Astrocyte of the spinal cord (primary cell): ENCODE results near the gene AOPEP.

Experiments
- DNase-seq: peaks from one replicate; pipeline ENCODE4 v3.0.0; 2011; ENCODE audit warnings: low read depth, low spot score
- H3K4me3 ChIP-seq: 2 replicates; pipeline ENCODE4 v1.5.1; 2011; ENCODE audit warnings: low read depth, mild to moderate bottlenecking, low read length, moderate library complexity
- CTCF ChIP-seq: IDR thresholded peaks from 2 replicates; pipeline ENCODE4 v1.5.1; 2012; ENCODE audit warnings: low read depth, mild to moderate bottlenecking, low read length, inconsistent platforms
- in situ Hi-C: cut with HindIII; loops from 2 replicates; pipeline ENCODE4 v1.10.0; 2017; ENCODE audit warnings: low sequenced_read_pairs

The AOPEP gene

DNA sequence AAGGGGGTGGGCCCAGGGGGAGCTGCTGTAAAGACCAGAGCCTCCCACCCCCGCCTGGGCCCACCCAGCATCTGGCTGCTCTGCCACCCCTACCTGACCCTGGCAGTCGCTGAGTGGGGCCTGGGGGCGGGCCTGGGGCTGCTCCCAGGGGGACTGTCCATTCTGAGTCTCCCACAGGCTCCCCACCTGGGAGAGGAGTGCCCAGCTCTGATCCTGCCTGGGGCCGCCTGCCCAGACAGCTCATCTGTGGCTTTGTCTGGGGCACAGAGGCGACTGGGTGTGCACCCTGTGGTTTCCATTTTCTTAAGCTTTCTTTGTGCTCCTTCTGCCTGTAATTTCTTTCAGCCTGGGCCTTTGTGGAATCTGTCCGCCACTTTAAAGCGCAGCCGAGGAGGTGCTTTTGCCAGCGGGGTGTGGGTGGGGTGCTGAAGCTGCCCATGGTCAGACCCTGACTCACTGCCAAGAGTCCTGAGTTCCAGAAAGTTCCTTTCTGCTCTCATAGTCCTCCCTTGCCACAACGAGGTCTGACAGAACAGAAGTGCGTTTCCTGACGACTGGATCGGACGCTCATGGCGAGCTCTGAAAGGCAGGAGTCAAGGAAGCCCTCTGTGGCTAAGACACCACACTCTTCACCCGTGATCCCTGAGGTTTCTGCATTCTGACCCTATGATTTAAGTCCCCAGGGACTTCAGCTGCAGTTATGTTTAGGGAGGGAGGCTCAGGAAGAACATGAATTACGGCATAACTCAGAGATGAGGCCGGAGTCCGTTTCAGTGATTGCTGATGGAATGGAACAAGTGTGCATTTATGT is 366.0 kb downstream of the AOPEP start:
- peak; percentile 99 for DNase-seq
- in situ Hi-C loops: no loop called here
- no peak for TF ChIP-seq CTCF
- no peak overlapping the region for H3K4me3 ChIP-seq

DNA sequence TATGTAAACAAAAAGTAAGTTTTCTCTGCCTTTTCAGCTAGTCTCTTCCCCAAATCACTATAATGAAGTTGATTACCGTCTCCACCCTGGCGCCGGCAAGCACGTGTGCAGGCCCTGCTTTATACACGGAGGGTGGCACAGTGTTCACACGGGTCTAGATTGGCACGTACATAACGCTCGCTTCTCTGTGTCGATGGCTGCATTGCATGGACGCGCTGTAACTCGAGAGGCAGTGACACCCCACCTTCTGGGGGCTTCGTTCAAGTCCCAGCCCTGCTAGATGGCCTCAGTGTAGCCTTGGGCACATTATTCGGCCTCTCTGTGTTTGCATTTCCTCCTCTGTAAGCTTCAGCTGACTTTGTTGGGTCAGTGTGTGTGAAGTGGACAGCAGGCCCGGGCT is 367.1 kb downstream of the AOPEP start:
- in situ Hi-C loops: no loop called here
- H3K4me3 ChIP-seq: no peak overlapping the region
- TF ChIP-seq CTCF: no peak
- DNase-seq: no peak

DNA sequence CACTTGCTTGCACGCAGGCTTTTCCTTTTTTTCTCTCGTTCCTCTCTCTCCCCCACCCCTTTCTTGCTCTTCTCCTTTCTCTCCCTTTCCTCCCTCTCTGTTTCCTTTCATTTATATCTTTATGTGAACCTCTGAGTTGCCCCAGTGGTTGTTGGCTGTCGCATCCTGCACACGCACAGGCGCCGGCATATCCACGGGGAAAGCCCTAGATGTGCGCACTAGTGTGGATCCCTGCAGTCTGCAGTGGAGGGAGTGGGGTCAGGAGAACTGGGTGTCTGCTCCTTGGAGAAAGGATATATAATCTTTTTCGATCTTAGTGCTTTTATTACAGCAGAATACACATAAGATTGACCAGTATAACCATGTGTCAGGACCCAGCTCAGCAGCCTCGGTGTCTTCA is 367.5 kb downstream of the AOPEP start:
- in situ Hi-C loops: no loop called here
- DNase-seq: no peak
- TF ChIP-seq CTCF: no peak
- H3K4me3 ChIP-seq: no peak overlapping the region

DNA sequence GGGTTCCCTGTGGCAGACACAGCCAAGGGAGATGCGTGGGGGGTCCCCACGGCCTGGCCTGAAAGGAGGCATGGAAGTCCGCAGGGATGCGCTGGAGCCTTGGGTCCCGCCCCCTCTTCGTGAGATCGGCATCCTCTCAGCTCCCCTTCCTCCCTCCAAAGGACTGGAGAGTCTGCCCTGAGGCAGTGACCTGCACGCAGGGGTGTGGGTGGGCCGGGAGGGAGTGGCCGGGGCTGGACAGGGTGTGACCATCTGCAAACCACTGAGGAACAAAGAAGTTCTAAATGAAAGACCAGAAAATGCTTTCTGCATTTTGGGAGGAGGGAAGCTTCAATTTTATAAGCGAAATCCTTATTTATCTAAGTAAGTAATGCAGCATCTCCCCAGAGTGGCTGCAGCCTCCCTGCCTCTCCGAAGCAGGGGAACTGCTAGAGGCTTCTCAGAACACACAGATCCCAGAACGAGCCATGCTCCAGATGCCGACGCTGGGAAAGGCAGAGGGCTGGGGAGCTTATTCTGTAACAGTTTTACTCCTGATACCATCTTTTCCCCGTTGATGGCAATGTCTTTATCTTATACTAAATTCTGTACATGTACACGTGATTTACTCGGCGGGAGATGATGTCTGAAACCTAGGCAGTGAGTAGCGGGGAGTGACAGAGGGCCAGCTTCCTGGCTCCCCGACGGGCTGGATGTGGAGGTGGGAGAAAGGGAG is 369.3 kb downstream of the AOPEP start:
- TF ChIP-seq CTCF: no peak
- in situ Hi-C loops: no loop called here
- H3K4me3 ChIP-seq: no peak overlapping the region
- no peak for DNase-seq

GRCh38 chr9:95096381-95096780 is 369.9 kb downstream of the AOPEP start:
- no peak for DNase-seq
- TF ChIP-seq CTCF: peak; percentile 4
- no peak overlapping the region for H3K4me3 ChIP-seq
- in situ Hi-C loops: no loop called here

DNA sequence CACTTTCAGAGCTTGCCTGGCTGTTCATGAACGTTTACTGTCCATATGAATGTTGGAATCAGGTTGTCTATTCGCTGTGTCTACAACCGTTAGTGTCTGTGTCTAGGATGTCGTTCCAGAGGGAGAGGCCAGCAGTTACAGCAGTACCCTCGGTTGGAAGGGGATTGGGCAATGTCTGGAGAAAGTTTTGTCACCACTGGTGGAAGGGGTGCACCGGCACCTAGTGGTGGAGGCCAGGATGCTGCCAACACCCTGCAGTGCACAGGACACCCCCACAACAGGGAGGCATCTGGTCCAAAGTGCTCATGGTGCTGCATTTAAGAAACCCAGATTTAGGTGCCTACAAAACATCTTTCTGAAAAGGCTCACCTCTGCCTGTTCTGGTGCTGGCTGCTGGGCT is 370.3 kb downstream of the AOPEP start:
- no peak for TF ChIP-seq CTCF
- no peak for DNase-seq
- in situ Hi-C loops: no loop called here
- no peak overlapping the region for H3K4me3 ChIP-seq
